DOHH2 (cell line): ENCODE results near the gene ANAPC2.

Source experiments
- H3F3A ChIP-seq: fragments of 200-600 bp; sonication (generic), shearing (Covaris generic); 2 replicates; pipeline ENCODE4 v1.6.0; 2016; ENCODE audit warnings: antibody characterized with exemption, mild to moderate bottlenecking; ENCODE audit not compliant: control insufficient read depth, insufficient read depth
- H3K27ac ChIP-seq: fragments of 200-600 bp; sonication (generic); 2 replicates; pipeline ENCODE4 v1.5.1; 2014; ENCODE audit warnings: low read depth, mild to moderate bottlenecking, low read length, moderate library complexity
- H3K27me3 ChIP-seq: fragments of 200-600 bp; sonication (generic); 2 replicates; pipeline ENCODE4 v1.6.1; 2014; ENCODE audit warnings: mild to moderate bottlenecking, low read length, mixed read lengths; ENCODE audit not compliant: control insufficient read depth
- H3K36me3 ChIP-seq: fragments of 200-600 bp; sonication (generic); 2 replicates; pipeline ENCODE4 v1.6.1; 2014; ENCODE audit warnings: mild to moderate bottlenecking, low read length, moderate library complexity, mixed read lengths; ENCODE audit not compliant: control insufficient read depth
- H3K4me1 ChIP-seq: fragments of 200-600 bp; sonication (generic); 2 replicates; pipeline ENCODE4 v1.6.1; 2014; ENCODE audit warnings: mild to moderate bottlenecking, low read length, mixed read lengths; ENCODE audit not compliant: control insufficient read depth
- H3K4me2 ChIP-seq: fragments of 200-600 bp; sonication (generic); 2 replicates; pipeline ENCODE4 v1.6.0; 2014; ENCODE audit warnings: mild to moderate bottlenecking, low read length, moderate library complexity
- H3K4me3 ChIP-seq: fragments of 200-600 bp; sonication (generic); 2 replicates; pipeline ENCODE4 v1.5.1; 2014; ENCODE audit warnings: mild to moderate bottlenecking, low read length, mixed read lengths
- H3K79me2 ChIP-seq: fragments of 200-600 bp; sonication (generic); 2 replicates; pipeline ENCODE4 v1.6.1; 2014; ENCODE audit warnings: mild to moderate bottlenecking, low read length, mixed read lengths; ENCODE audit not compliant: control insufficient read depth
- H3K9me2 ChIP-seq: fragments of 200-600 bp; sonication (generic); replicated peaks from 2 replicates; pipeline ENCODE4 v1.6.1; 2014; ENCODE audit warnings: mild to moderate bottlenecking, low read length, mixed read lengths; ENCODE audit not compliant: control insufficient read depth
- H3K9me3 ChIP-seq: fragments of 200-600 bp; sonication (generic); 2 replicates; pipeline ENCODE4 v1.6.1; 2014; ENCODE audit warnings: antibody characterized with exemption, low read length, mixed read lengths; ENCODE audit not compliant: control insufficient read depth, insufficient read depth
- H4K20me1 ChIP-seq: fragments of 200-600 bp; sonication (generic); 2 replicates; pipeline ENCODE4 v1.6.0; 2014; ENCODE audit warnings: low read depth, mild to moderate bottlenecking, antibody characterized with exemption, low read length, moderate library complexity; ENCODE audit not compliant: control insufficient read depth, insufficient read depth
- CTCF ChIP-seq: fragments of 200-600 bp; sonication (generic); IDR thresholded peaks from one replicate; pipeline ENCODE4 v1.5.1; 2014; ENCODE audit warnings: antibody characterized with exemption, mild to moderate bottlenecking, low read depth, low read length; ENCODE audit not compliant: poor library complexity, severe bottlenecking
- EZH2phosphoT487 ChIP-seq: fragments of 200-600 bp; sonication (generic); IDR thresholded peaks from 2 replicates; pipeline ENCODE4 v1.6.1; 2017; ENCODE audit warnings: borderline replicate concordance, mild to moderate bottlenecking, antibody characterized with exemption, low read length, moderate library complexity, mixed read lengths

The ANAPC2 gene

GRCh38 chr9:137127301-137128157, 60.8 kb downstream of the ANAPC2 start:
- H3K27me3 ChIP-seq = no peaks in the 10 kb centered on the region
- H3F3A ChIP-seq = peaks cover 42% of the 10 kb centered on the region
- TF ChIP-seq CTCF (no peak), EZH2phosphoT487 (no peak)
- peak overlapping the region; percentile 93 for H3K4me2 ChIP-seq
- peaks cover 30% of the 10 kb centered on the region for H3K36me3 ChIP-seq
- peak overlapping the region; percentile 90 for H3K4me3 ChIP-seq
- H3K9me2 ChIP-seq = no peaks in the 10 kb centered on the region
- H3K4me1 ChIP-seq = peaks cover 53% of the 10 kb centered on the region
- peak overlapping the region; percentile 88 for H3K27ac ChIP-seq
- H3K9me3 ChIP-seq = no peaks in the 10 kb centered on the region
- H3K79me2 ChIP-seq = peaks cover 70% of the 10 kb centered on the region
- no peaks in the 10 kb centered on the region; the same call in 1 of the 2 replicates for H4K20me1 ChIP-seq

- peaks cover 70% of the 10 kb centered on the region for H3K79me2 ChIP-seq
- H3K4me3 ChIP-seq = peak overlapping the region; percentile 90
- H3K9me2 ChIP-seq = no peaks in the 10 kb centered on the region
- peaks cover 47% of the 10 kb centered on the region for H3F3A ChIP-seq
- H3K27ac ChIP-seq = peak overlapping the region; percentile 88
- no peaks in the 10 kb centered on the region for H3K9me3 ChIP-seq
- peaks cover 58% of the 10 kb centered on the region for H3K4me1 ChIP-seq
- peak overlapping the region; percentile 93 for H3K4me2 ChIP-seq
- H3K36me3 ChIP-seq = peaks cover 33% of the 10 kb centered on the region
- TF ChIP-seq CTCF = no peak
- TF ChIP-seq EZH2phosphoT487 = no peak
- H4K20me1 ChIP-seq = no peaks in the 10 kb centered on the region; the same call in 1 of the 2 replicates
- no peaks in the 10 kb centered on the region for H3K27me3 ChIP-seq
These were observed 61.6 kb downstream of the ANAPC2 start for GRCh38 chr9:137126786-137127185.
